Endometrial microvascular endothelial cells (primary cell): ENCODE results near the gene RHOXF2. TPM values are rescaled to one million over a fixed set of nuclear protein-coding genes. Genes with fewer than 3 reads are reported as not detected.
"Not testable (repeated sequence)": the region's sequence is repeated elsewhere in the genome, so short reads cannot be mapped to it uniquely, and the experiment has no call there.

ENCODE experiments used
- in situ Hi-C: cut with HindIII; loops from 2 replicates; pipeline ENCODE4 v1.10.0; 2017; ENCODE audit warnings: low sequenced_read_pairs, low pct_unique_long_range_greater_than_20kb; ENCODE audit errors: inconsistent ontology term
- total RNA-seq: library from RNA; depleted of rRNA; stranded (reverse); fragments of >200 nt; gene quantifications from one replicate; pipeline ENCODE4 v1.2.3, GENCODE V29; 2015; ENCODE audit errors: inconsistent ontology term

Gene RHOXF2, protein sequence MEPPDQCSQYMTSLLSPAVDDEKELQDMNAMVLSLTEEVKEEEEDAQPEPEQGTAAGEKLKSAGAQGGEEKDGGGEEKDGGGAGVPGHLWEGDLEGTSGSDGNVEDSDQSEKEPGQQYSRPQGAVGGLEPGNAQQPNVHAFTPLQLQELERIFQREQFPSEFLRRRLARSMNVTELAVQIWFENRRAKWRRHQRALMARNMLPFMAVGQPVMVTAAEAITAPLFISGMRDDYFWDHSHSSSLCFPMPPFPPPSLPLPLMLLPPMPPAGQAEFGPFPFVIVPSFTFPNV
- total RNA-seq = not detected

- in situ Hi-C loops = not testable (repeated sequence)
These were observed at the start of gene RHOXF2 for GRCh38 chrX:120158313-120158712. RHOXF2 (plus strand) TSS chrX:120158613; CDS start chrX:120158751, 138 bp downstream.

DNA sequence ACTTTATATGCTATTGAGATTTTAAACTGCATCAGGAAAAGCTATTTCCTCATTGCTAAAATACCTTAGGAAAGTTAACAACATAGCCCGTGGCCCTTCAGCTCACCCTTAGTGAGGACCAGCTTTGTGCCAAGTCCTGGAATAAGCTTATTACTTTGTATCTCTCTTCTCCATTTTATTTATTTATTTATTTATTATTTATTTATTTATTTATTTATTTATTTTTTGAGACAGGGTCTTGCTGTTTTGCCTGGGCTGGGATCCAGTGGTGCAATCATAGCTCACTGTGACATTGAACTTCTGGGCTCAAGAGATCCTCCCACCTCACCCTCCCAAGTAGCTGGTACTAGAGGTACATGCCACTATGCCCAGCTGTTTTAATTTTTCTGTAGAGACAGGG, 49.0 kb upstream of the RHOXF2 start:
- in situ Hi-C loops = no loop called here

DNA sequence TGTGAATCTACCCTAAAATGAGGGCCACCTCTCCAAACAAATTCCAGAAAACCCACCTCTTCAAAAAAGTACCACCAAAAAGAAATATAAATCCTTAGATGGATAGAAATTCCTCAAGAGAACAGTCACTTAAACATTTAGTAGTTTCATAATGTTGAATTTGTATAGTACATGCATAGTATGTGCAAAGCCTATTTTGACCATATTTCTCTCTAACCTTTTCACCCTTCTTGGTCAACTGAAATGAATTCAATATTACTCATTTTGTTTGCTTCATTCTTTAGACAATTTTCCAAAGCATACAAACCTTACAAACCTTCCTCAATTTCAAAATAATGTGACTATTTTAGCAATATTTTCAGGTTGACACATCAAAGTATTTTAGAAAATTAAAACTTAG, 46.8 kb upstream of the RHOXF2 start:
- in situ Hi-C loops = no loop called here

DNA sequence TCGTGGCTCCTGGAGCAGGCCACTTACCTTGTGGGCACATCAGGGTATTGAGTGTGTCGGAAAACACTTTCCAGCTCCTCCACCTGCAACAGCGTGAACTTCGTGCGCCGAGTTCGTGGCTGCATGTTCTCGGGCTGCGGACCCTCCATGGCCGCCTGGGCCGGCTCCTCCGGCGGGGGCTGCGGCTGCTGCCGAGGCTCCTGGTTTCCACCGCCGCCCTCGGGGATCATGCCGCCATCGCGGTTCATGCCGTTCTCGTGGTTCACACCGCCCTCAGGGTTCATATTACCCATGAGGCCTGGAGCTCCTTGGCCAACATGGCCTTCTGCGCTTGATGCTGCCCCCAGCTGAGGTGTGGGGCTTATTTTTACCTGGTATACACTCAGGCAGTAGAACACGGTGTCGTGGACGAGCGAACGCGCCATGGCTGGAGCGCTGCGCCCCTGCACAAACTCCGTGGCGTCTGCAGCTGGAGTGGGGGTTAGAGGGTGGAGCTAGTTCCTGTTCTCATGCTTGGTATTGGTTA, 42.9 kb upstream of the RHOXF2 start, which contains the start of gene RHOXF1:
RHOXF1 (minus strand) TSS at position 476 of the 526 bp plus-strand sequence; CDS start at position 425, 51 bp downstream.
- in situ Hi-C loops = no loop called here

GRCh38 chrX:120120223-120120622, 38.2 kb upstream of the RHOXF2 start:
- in situ Hi-C loops = no loop called here

- in situ Hi-C loops = no loop called here
These were observed 33.0 kb upstream of the RHOXF2 start for GRCh38 chrX:120125444-120125843.

DNA sequence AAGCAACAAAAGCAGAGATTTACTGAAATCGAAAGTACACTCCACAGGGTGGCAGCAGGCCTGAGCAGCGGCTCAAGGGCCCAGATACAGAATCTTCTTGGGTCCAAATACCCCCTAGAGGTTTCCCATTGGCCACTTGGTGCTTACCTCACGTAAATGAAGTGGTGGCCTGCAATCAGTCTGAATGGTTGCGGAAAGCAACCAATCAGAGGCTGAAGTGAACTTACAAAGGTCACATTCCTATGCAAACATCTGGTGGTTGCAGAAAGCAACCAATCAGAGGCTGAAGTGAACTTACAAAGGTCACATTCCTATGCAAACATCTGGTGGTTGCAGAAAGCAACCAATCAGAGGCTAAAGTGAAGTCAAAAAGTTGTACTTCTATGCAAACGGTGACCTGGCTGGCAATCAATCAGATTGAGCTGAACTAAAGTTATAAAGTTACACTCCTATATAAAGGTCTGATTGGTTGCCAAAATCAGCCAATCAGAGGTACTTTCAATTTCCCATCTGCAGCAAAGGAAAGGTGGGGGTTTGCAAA, 30.0 kb upstream of the RHOXF2 start:
- in situ Hi-C loops = not testable (repeated sequence)

DNA sequence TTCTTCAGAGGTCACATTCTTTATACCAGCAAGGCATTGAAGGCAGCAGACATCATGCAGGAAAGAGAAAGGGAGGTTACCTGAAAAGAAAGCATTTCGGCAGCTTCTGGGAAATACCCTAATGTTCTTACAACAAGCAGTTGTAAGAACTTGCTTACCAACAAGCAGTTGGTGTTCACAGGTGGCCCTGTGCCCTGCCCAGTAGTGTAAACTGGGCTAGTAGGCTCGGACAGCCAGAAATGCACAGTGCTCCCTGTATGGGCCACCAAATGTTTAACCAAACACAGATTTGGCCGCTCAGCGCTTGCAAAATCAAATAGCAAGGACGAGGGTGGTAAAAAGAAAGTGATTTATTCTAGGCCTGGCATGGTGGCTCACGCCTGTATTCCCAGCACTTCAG, 22.3 kb upstream of the RHOXF2 start:
- in situ Hi-C loops = no loop called here

DNA sequence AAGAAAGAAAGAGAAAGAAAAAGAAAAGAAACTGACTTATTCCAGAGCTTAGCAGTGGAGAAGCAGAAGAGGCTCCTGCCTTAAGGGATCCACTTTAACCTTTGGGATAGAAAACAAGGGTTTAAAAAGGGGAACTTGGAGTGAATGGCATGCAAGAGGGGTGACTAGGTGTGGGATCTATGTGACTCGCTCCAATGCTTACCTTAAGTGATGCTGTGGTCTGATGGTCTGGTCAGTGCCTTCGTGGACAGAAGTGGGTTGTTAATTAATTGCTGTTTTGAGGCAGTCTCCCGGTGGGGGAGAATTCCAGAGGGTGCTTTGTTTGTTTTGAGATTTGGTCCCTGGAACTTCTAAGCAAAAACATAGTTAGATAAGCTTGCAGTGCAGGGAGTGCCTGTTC, 21.6 kb upstream of the RHOXF2 start:
- in situ Hi-C loops = no loop called here

- in situ Hi-C loops = no loop called here
These were observed 21.0 kb upstream of the RHOXF2 start for GRCh38 chrX:120137439-120137838.

DNA sequence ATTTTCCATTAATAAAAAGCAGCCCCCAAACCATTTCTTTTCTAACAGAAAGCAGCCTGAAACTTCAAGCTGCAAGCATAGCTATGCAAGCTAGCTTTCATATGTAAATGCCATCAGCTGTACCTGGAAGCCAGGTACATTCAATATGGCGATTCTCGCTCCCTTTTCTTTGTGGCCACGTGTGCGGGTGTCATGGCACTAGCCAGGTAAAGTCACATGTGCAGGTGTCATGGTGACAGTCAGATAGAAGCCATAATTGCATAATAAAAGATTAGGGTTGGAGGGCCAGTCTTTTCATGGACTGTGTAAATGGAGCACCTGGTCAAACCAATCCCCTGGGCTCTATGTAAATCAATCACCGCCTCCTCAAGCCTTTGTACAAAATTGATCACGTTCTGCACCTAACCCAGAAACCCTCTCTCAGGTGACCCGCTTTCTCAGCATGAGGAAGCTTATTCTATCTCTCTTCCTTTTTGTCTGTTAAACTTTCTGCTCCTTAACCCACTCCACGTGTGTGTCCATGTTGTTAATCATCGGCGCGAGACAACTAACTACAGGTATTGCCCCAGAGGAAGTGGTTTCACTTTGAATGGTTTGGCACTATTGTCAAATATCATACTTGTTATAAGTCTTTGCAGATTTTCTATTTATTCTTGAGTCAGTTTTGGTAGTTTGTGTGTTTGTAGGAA, 18.0 kb upstream of the RHOXF2 start:
- in situ Hi-C loops = no loop called here

DNA sequence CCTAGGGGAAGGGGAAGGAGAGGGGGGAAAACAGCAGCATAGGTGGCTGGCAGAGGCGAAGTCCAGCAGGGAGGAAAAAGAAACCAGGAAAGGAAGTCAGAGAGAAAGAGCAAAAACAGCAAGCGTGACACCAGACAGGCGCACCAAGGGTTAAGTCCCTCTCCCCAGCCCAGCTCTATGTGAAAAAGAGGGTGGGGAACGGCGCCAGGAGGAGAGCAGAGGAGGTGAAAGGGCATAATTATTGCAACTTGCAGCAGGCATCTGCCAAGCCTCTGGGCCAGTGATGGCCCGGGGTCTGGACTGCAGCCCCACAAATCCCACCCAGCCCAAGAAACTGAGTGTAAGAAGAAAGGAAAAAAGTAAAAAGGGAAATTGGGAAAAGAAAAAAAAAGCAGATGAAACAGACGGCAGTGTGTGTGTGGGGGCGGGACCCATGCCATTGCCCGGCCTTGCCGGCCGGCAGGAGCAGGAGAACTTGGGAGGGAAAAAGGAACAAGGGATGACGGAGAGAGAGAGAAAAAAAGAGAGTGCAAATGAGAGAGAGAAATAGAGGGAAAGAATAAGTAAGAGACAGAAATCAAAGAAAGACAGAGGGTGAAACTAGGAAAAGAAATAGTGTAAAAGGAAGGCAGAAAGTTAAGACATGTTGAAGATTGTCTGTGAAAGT, 14.1 kb upstream of the RHOXF2 start:
- in situ Hi-C loops = no loop called here

DNA sequence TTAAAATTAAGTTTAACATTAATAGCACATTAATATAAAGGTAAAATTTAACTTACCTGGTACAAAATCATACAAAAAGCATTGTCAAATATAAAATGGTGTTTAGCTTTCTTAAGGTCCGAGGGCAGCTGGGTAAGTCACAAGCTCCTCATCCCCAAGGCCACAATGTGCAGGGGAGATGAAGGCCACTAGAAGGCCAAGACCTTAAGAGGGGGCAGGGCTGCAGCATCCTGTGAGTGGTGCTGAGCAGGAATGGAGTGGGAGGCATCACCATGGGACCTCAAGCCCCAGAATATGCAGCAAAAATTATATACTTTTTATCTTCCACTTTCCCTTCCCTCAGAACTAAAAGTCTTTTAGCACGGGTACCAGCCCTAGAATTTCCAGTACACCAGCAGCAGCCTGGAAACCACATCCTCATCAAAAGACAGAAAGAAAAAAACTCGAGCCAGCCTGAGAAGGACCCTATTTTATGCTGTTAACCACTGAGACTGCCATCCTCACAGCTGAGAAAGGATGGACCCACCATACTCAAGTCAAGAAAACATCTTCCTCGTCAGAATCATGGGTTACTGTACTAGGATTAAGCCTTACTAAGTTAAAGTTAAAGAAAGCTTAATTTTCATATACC, 13.0 kb upstream of the RHOXF2 start:
- in situ Hi-C loops = no loop called here

DNA sequence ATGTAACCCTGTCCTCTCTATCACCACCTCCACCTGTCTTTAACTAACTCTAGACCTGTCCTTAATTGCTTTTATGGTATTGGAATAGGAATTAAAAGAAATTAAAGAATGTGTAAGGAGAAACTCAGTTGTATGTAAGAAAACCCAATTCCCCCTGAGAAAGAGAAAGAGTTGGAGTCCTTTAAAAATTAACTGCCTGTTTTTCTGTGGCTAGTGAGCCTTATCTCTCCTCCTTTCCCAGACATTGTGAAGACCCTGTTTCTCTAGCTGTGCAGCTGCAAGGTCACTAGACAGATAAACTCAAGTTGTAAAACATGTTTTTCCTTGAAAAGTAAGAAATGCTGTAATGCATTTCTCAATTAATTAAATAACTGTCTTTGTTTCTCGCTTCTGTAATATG, 12.1 kb upstream of the RHOXF2 start:
- in situ Hi-C loops = not testable (repeated sequence)

- in situ Hi-C loops = no loop called here
These were observed 10.9 kb upstream of the RHOXF2 start for GRCh38 chrX:120147537-120147936.

DNA sequence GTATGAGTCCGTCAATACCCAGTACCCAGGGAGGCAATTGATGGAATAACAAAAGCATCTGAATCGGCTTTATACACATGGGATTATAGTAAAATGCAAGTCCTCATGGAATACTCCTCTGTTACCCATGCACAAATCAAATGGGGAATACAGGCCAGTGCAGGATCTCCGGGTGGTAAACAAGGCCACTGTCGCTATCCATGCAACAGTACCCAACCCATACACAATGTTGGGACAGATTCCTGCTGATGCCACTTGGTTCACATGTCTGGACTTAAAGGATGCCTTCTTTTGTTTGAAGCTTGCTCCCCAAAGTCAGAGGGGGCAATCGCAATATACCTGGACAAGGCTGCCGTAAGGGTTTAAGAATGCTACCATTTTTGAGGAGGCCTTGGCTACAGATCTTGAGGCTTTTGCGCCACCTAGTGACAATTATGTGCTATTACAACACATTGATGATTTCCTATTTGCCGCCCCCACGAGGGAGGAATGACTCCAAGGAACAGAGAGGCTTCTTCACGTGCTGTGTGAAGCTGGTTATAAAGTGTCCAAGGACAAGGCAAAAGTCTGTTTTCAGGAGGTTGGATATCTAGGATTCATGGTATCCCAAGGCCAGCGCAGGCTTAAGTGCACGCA, 8.2 kb upstream of the RHOXF2 start:
- in situ Hi-C loops = not testable (repeated sequence)

- in situ Hi-C loops = not testable (repeated sequence)
These were observed 673 bp downstream of the RHOXF2 start for GRCh38 chrX:120159086-120159485.

DNA sequence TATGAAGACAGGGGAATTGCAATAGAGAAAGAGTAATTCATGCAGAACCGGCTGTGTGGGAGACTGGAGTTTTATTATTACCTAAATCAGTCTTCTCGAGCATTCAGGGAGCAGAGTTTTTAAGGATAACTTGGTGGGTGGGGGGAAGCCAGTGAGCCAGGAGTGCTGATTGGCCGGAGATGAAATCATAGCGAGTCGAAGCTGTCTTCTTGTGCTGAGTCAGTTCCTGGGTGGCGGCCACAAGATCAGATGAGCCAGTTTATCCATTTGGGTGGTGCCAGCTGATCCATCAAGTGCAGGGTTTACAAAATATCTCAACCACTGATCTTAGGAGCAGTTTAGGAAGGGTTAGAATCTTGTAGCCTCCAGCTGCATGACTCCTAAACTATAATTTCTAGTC, 34.8 kb downstream of the RHOXF2 start:
- in situ Hi-C loops = not testable (repeated sequence)
